HepG2 (cell line): Measurements from ENCODE around the gene RGP1.

Experiments used
- AGO2 ChIP-seq: fragments of 200-400 bp; formaldehyde crosslinking; optimal IDR thresholded peaks from 2 replicates; pipeline ENCODE3; 2017; ENCODE audit warnings: mild to moderate bottlenecking, low read depth, low read length, moderate library complexity
- POLR2A ChIP-seq, 2 experiments: IDR thresholded peaks; 2 replicates each; pipeline ENCODE4 v1.6.1; 2011; ENCODE audit warnings: low read depth in 2 of 2, low read length in 2 of 2, mild to moderate bottlenecking in 1 of 2, moderate library complexity in 1 of 2; ENCODE audit not compliant: insufficient read depth in 1 of 2
- POLR2AphosphoS2 ChIP-seq: IDR thresholded peaks from 2 replicates; pipeline ENCODE4 v1.6.1; 2011; ENCODE audit warnings: low read depth, low read length, improper control_type of control experiment
- SRSF9 ChIP-seq: fragments of 200-400 bp; formaldehyde crosslinking; IDR thresholded peaks from 2 replicates; pipeline ENCODE4 v1.6.1; 2018; ENCODE audit warnings: borderline replicate concordance, mild to moderate bottlenecking, low read depth, low read length; ENCODE audit not compliant: insufficient read depth, poor library complexity, severe bottlenecking
- STAG1 ChIP-seq: sonication (generic); formaldehyde crosslinking; IDR thresholded peaks from 2 replicates; pipeline ENCODE4 v1.4.0; 2020; ENCODE audit warnings: missing genetic modification reagents
- ZNF3 ChIP-seq: IDR thresholded peaks from 2 replicates; pipeline ENCODE4 v1.7.0; 2017; ENCODE audit warnings: inconsistent platforms
- ZNF530 ChIP-seq: sonication (generic); formaldehyde crosslinking; IDR thresholded peaks from 2 replicates; pipeline ENCODE4 v1.5.0; 2020; ENCODE audit warnings: low read depth, mild to moderate bottlenecking, missing genetic modification reagents
- ZNF816 ChIP-seq: sonication (generic); formaldehyde crosslinking; IDR thresholded peaks from 2 replicates; pipeline ENCODE4 v1.8.0; 2022; ENCODE audit warnings: missing genetic modification reagents, mild to moderate bottlenecking, borderline replicate concordance
- ZNF841 ChIP-seq: sonication (generic); formaldehyde crosslinking; IDR thresholded peaks from 2 replicates; pipeline ENCODE4 v1.8.1; 2023; ENCODE audit warnings: missing genetic modification reagents, borderline replicate concordance
- TF ChIP-seq, protein P1 (sequence below): sonication (generic); formaldehyde crosslinking; IDR thresholded peaks from 2 replicates; pipeline ENCODE4 v1.5.1; 2020; ENCODE audit warnings: mild to moderate bottlenecking, missing genetic modification reagents

DNA sequence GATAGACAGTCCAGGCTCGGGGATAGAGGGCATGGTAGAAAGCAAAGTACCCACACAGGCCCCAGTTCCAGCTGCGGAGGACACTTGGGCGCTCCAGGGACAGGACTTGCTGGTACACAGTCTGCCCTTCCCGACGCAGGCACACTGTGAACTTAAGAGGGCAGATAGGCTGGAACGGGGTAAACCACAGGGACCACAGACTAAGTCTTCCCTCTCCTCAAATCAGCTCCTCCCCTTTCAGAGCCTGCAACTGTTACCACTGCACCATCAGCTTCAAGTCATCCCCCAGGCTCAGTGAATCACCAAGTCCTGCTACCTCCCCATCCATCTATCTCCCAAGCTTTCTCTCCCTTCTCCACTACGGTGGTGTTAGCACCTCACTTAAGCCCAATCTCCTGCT, 7.3 kb upstream of the RGP1 start:
- TF ChIP-seq AGO2 (no peak), ZNF3 (no peak), ZNF816 (CRISPR knock-in tag) (no peak), ZNF530 (no peak), ZNF841 (CRISPR knock-in tag) (no peak), STAG1 (CRISPR knock-in tag) (no peak), POLR2A (IDR thresholded peaks at IDR 0.05; ENCODE audit: insufficient read depth in 1 of 2, low read depth in 2 of 2, low read length in 2 of 2) (no peak), SRSF9 (no peak), POLR2AphosphoS2 (no peak)
- TF ChIP-seq, protein P1, sequence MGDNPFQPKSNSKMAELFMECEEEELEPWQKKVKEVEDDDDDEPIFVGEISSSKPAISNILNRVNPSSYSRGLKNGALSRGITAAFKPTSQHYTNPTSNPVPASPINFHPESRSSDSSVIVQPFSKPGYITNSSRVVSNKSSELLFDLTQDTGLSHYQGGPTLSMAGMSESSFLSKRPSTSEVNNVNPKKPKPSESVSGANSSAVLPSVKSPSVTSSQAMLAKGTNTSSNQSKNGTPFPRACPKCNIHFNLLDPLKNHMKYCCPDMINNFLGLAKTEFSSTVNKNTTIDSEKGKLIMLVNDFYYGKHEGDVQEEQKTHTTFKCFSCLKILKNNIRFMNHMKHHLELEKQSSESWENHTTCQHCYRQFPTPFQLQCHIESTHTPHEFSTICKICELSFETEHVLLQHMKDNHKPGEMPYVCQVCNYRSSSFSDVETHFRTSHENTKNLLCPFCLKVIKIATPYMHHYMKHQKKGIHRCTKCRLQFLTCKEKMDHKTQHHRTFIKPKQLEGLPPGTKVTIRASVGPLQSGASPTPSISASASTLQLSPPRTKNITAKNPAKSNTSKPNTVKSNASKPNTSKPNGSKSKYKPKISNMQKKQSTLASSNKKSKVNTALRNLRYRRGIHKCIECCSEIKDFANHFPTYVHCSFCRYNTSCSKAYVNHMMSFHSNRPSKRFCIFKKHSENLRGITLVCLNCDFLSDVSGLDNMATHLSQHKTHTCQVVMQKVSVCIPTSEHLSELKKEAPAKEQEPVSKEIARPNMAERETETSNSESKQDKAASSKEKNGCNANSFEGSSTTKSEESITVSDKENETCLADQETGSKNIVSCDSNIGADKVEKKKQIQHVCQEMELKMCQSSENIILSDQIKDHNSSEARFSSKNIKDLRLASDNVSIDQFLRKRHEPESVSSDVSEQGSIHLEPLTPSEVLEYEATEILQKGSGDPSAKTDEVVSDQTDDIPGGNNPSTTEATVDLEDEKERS (CRISPR knock-in tag) = no peak
